ENCODE results near the gene ACTBL2.
A peak's percentile ranks its signal among the peaks of the same experiment; 100 is the strongest.

The ACTBL2 gene

DNA sequence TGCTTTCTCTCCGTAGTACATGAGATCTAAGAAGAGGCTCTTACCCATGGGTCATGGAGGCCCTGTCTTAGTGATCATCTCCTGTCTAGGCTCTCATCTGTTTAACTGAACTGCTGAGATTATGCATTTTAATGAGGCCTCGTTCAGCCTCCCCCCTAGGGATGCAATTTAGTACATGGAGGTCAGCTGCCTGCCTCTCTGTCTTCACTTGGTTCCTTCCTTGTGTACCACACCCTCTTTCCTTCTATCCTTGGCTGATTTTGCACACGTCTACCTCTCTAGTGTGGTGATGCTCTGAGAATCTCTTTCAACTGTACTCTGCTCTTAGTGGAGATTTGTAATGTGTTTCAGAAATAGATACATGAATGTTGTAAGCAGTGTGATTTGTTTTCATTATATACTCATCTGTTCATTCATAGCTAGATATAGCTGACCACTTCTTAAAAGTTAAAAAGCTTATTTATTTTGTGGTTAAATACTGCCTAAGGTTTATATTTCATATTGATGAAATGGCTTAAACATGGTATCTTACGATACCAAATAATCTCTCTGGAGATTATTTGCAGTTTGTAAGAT, 3.5 kb upstream of the ACTBL2 start:
- no CpG with 5 or more reads among the region's 4 CpGs for WGBS (ENCODE audit: extremely low coverage, insufficient coverage, insufficient read length)
- Histone ChIP-seq H2BK12ac (ENCODE audit: low read length) (peak overlapping the region; percentile 74), H3K36me3 (ENCODE audit: control insufficient read depth in 1 of 2, insufficient read depth in 2 of 2, low read length in 2 of 2) (peaks cover 0 to 2% of the 10 kb centered on the region in 2 experiments), H3K4me2 (ENCODE audit: low read length) (no peak overlapping the region), H2BK120ac (ENCODE audit: insufficient read depth, low read length, poor library complexity) (peak overlapping the region; percentile 18), H3K14ac (ENCODE audit: low read length) (no peak overlapping the region), H3K23ac (ENCODE audit: low read length) (no peak overlapping the region), H2AK5ac (ENCODE audit: low read length) (no peak overlapping the region), H3K18ac (ENCODE audit: low read length) (no peak overlapping the region), H3K79me2 (ENCODE audit: control insufficient read depth, insufficient read depth, low read length, poor library complexity) (no peaks in the 10 kb centered on the region), H3K9me3 (ENCODE audit: insufficient read depth, low read depth, low read length) (peaks cover 6% of the 10 kb centered on the region), H4K91ac (ENCODE audit: low read depth, low read length) (peak overlapping the region; percentile 20), H2BK5ac (ENCODE audit: low read depth, low read length, poor library complexity) (no peak overlapping the region), H3K4me1 (ENCODE audit: control insufficient read depth in 1 of 2, insufficient read depth in 2 of 2, low read length in 2 of 2) (peaks cover 9 to 15% of the 10 kb centered on the region in 2 experiments), H3K4ac (ENCODE audit: low read depth, low read length) (no peak overlapping the region), H4K8ac (ENCODE audit: low read depth, low read length) (peak overlapping the region; percentile 9), H2AFZ (ENCODE audit: insufficient read depth, low read length, poor library complexity) (no peak overlapping the region), H3K79me1 (ENCODE audit: low read length) (peaks cover 36% of the 10 kb centered on the region), H4K12ac (ENCODE audit: low read depth, low read length) (no peak overlapping the region), H3K27me3 (ENCODE audit: insufficient read depth, low read length) (no peaks in the 10 kb centered on the region), H3K9ac (ENCODE audit: low read length) (no peak overlapping the region), H3K4me3 (ENCODE audit: low read depth, low read length) (no peak overlapping the region), H3K27ac (ENCODE audit: low read depth, low read length) (no peak overlapping the region)
- DNase-seq: no peak

DNA sequence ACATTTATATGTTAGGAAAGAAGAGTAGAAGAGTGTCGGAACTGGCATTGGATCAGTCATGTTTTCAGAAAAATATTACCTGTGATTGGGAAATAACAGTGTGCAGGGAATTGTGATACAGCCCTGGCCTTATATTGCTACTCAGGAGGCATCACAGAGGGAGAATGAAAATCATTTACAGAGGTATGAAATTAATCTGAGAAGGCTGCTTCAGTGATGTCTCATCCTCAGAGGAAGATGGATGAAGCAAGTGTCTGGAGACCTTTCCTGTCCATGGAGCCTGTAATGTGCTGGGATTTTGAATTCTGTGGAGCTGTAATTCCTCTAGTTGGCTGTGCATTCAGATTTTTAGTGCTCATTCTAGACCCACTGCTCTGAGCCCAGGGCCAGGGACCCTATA, 3.8 kb downstream of the ACTBL2 start:
- H3K14ac ChIP-seq (ENCODE audit: low read length): no peak overlapping the region
- H2AFZ ChIP-seq (ENCODE audit: insufficient read depth, low read length, poor library complexity): no peak overlapping the region
- DNase-seq: peak; percentile 30 to 70
- H3K4me2 ChIP-seq (ENCODE audit: low read length): no peak overlapping the region
- H3K18ac ChIP-seq (ENCODE audit: low read length): no peak overlapping the region
- H2AK5ac ChIP-seq (ENCODE audit: low read length): no peak overlapping the region
- H3K36me3 ChIP-seq (ENCODE audit: control insufficient read depth in 1 of 2, insufficient read depth in 2 of 2, low read length in 2 of 2): no peaks in the 10 kb centered on the region
- H3K4ac ChIP-seq (ENCODE audit: low read depth, low read length): no peak overlapping the region
- no peak overlapping the region for H3K4me3 ChIP-seq (ENCODE audit: low read depth, low read length)
- H2BK120ac ChIP-seq (ENCODE audit: insufficient read depth, low read length, poor library complexity): no peak overlapping the region
- H3K27ac ChIP-seq (ENCODE audit: low read depth, low read length): no peak overlapping the region
- H4K8ac ChIP-seq (ENCODE audit: low read depth, low read length): no peak overlapping the region
- peaks cover 4 to 10% of the 10 kb centered on the region in 2 experiments for H3K4me1 ChIP-seq (ENCODE audit: control insufficient read depth in 1 of 2, insufficient read depth in 2 of 2, low read length in 2 of 2)
- no peak overlapping the region for H3K23ac ChIP-seq (ENCODE audit: low read length)
- H3K79me2 ChIP-seq (ENCODE audit: control insufficient read depth, insufficient read depth, low read length, poor library complexity): no peaks in the 10 kb centered on the region
- no peak overlapping the region for H2BK5ac ChIP-seq (ENCODE audit: low read depth, low read length, poor library complexity)
- peak overlapping the region; percentile 82 for H2BK12ac ChIP-seq (ENCODE audit: low read length)
- no peak overlapping the region for H3K9ac ChIP-seq (ENCODE audit: low read length)
- H3K9me3 ChIP-seq (ENCODE audit: insufficient read depth, low read depth, low read length): peaks cover 6% of the 10 kb centered on the region
- peaks cover 16% of the 10 kb centered on the region for H3K79me1 ChIP-seq (ENCODE audit: low read length)
- no peaks in the 10 kb centered on the region for H3K27me3 ChIP-seq (ENCODE audit: insufficient read depth, low read length)
- no CpG with 5 or more reads among the region's 1 CpG for WGBS (ENCODE audit: extremely low coverage, insufficient coverage, insufficient read length)
- H4K91ac ChIP-seq (ENCODE audit: low read depth, low read length): no peak overlapping the region
- H4K12ac ChIP-seq (ENCODE audit: low read depth, low read length): no peak overlapping the region

DNA sequence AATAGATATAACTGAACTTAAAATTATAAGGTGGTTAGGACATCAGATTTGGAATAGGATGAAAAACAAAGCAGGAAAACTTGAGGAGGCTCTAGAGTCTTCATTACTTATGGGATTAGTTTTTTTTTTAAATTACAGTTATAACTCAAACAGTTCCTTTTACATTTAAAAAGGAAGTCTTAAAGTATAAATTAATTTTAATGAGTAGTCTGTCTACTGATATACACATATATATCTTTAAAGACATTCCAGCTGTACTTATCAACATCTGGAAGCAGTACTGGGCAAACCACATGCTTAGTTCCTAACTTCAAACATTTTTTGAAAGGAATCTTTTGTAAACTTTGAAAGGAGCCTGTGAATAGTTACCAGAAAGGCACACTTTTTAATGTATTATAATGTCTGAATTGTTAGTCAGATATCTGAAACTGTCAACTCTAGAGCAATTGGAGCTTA, 6.0 kb downstream of the ACTBL2 start:
- Histone ChIP-seq H2BK120ac (ENCODE audit: insufficient read depth, low read length, poor library complexity) (no peak overlapping the region), H3K4me1 (ENCODE audit: control insufficient read depth in 1 of 2, insufficient read depth in 2 of 2, low read length in 2 of 2) (no peaks in the 10 kb centered on the region), H3K79me1 (ENCODE audit: low read length) (peaks cover 6% of the 10 kb centered on the region), H4K91ac (ENCODE audit: low read depth, low read length) (no peak overlapping the region), H2BK12ac (ENCODE audit: low read length) (no peak overlapping the region), H3K4me3 (ENCODE audit: low read depth, low read length) (no peak overlapping the region), H3K79me2 (ENCODE audit: control insufficient read depth, insufficient read depth, low read length, poor library complexity) (no peaks in the 10 kb centered on the region), H2AK5ac (ENCODE audit: low read length) (no peak overlapping the region), H2BK5ac (ENCODE audit: low read depth, low read length, poor library complexity) (no peak overlapping the region), H3K14ac (ENCODE audit: low read length) (no peak overlapping the region), H3K36me3 (ENCODE audit: control insufficient read depth in 1 of 2, insufficient read depth in 2 of 2, low read length in 2 of 2) (no peaks in the 10 kb centered on the region), H3K27me3 (ENCODE audit: insufficient read depth, low read length) (no peaks in the 10 kb centered on the region), H2AFZ (ENCODE audit: insufficient read depth, low read length, poor library complexity) (no peak overlapping the region), H3K4me2 (ENCODE audit: low read length) (no peak overlapping the region), H3K23ac (ENCODE audit: low read length) (no peak overlapping the region), H3K9ac (ENCODE audit: low read length) (no peak overlapping the region), H3K9me3 (ENCODE audit: insufficient read depth, low read depth, low read length) (no peaks in the 10 kb centered on the region), H3K27ac (ENCODE audit: low read depth, low read length) (no peak overlapping the region), H3K4ac (ENCODE audit: low read depth, low read length) (no peak overlapping the region), H4K12ac (ENCODE audit: low read depth, low read length) (no peak overlapping the region), H4K8ac (ENCODE audit: low read depth, low read length) (no peak overlapping the region), H3K18ac (ENCODE audit: low read length) (no peak overlapping the region)
- peak in 1 of 2 donors; percentile 7 for DNase-seq

DNA sequence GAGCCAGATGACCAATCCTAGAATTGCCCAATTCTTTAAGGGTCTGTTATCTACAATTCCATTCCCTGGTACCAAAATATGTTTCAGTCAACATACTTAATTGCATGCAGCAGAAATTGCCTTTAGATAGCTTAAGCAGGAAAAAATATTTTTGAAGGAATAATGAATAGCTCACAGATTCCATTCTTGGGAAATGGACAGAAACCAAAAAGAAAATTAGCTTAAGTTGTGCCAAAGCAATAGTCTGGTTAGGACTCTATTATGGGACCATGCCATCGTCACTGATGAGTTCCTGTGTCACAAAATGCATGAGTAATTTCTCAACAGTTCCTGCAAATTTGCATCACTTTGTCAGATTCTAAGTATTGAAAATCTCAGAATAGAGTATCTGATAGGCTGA, 12.3 kb downstream of the ACTBL2 start:
- Histone ChIP-seq H3K4ac (ENCODE audit: low read depth, low read length) (no peak overlapping the region), H3K36me3 (ENCODE audit: control insufficient read depth in 1 of 2, insufficient read depth in 2 of 2, low read length in 2 of 2) (peaks cover 0 to 2% of the 10 kb centered on the region in 2 experiments), H2AFZ (ENCODE audit: insufficient read depth, low read length, poor library complexity) (no peak overlapping the region), H2AK5ac (ENCODE audit: low read length) (no peak overlapping the region), H3K9me3 (ENCODE audit: insufficient read depth, low read depth, low read length) (no peaks in the 10 kb centered on the region), H3K23ac (ENCODE audit: low read length) (no peak overlapping the region), H3K9ac (ENCODE audit: low read length) (no peak overlapping the region), H3K27me3 (ENCODE audit: insufficient read depth, low read length) (no peaks in the 10 kb centered on the region), H4K12ac (ENCODE audit: low read depth, low read length) (no peak overlapping the region), H3K18ac (ENCODE audit: low read length) (no peak overlapping the region), H3K79me1 (ENCODE audit: low read length) (peaks cover 2% of the 10 kb centered on the region), H4K8ac (ENCODE audit: low read depth, low read length) (no peak overlapping the region), H2BK12ac (ENCODE audit: low read length) (no peak overlapping the region), H3K79me2 (ENCODE audit: control insufficient read depth, insufficient read depth, low read length, poor library complexity) (no peaks in the 10 kb centered on the region), H3K4me2 (ENCODE audit: low read length) (no peak overlapping the region), H2BK5ac (ENCODE audit: low read depth, low read length, poor library complexity) (no peak overlapping the region), H3K4me1 (ENCODE audit: control insufficient read depth in 1 of 2, insufficient read depth in 2 of 2, low read length in 2 of 2) (peaks cover 0 to 6% of the 10 kb centered on the region in 2 experiments), H4K91ac (ENCODE audit: low read depth, low read length) (no peak overlapping the region), H2BK120ac (ENCODE audit: insufficient read depth, low read length, poor library complexity) (no peak overlapping the region), H3K4me3 (ENCODE audit: low read depth, low read length) (no peak overlapping the region), H3K14ac (ENCODE audit: low read length) (no peak overlapping the region), H3K27ac (ENCODE audit: low read depth, low read length) (no peak overlapping the region)
- no CpG with 5 or more reads among the region's 1 CpG for WGBS (ENCODE audit: extremely low coverage, insufficient coverage, insufficient read length)
- no peak for DNase-seq

Data from trophoblast cell (in vitro differentiated cells and primary cell).